A673 (cell line): ENCODE measurements around the gene LTV1.
"Not testable (repeated sequence)": the region's sequence is repeated elsewhere in the genome, so short reads cannot be mapped to it uniquely, and the experiment has no call there.

Source experiments
- EZH2 ChIP-seq: fragments of 200-600 bp; sonication (generic); IDR thresholded peaks from 2 replicates; pipeline ENCODE4 v1.6.1; 2017; ENCODE audit warnings: borderline replicate concordance, low read depth, mild to moderate bottlenecking, mixed read lengths, antibody characterized with exemption, low read length; ENCODE audit not compliant: poor library complexity, severe bottlenecking
- TF ChIP-seq, protein P1 (sequence below): fragments of 300-800, 200-600 bp; sonication (generic); conservative IDR thresholded peaks from 2 replicates; pipeline ENCODE4 v1.5.1; 2017; ENCODE audit warnings: low read depth, mild to moderate bottlenecking, antibody characterized with exemption, low read length, moderate library complexity, mixed read lengths

DNA sequence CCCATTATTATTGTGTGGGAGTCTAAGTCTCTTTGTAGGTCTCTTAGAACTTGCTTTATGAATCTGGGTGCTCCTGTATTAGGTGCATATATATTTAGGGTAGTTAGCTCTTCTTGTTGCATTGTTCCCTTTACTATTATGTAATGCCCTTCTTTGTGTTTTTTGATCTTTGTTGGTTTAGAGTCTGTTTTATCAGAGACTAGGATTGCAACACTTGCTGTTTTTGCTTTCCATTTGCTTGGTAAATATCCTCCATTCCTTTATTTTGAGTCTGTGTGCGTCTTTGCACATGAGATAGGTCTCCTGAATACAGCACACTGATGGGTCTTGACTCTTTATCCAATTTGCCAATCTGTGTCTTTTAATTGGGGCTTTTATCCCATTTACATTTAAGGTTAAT, 11.9 kb downstream of the LTV1 start:
- TF ChIP-seq, protein P1, sequence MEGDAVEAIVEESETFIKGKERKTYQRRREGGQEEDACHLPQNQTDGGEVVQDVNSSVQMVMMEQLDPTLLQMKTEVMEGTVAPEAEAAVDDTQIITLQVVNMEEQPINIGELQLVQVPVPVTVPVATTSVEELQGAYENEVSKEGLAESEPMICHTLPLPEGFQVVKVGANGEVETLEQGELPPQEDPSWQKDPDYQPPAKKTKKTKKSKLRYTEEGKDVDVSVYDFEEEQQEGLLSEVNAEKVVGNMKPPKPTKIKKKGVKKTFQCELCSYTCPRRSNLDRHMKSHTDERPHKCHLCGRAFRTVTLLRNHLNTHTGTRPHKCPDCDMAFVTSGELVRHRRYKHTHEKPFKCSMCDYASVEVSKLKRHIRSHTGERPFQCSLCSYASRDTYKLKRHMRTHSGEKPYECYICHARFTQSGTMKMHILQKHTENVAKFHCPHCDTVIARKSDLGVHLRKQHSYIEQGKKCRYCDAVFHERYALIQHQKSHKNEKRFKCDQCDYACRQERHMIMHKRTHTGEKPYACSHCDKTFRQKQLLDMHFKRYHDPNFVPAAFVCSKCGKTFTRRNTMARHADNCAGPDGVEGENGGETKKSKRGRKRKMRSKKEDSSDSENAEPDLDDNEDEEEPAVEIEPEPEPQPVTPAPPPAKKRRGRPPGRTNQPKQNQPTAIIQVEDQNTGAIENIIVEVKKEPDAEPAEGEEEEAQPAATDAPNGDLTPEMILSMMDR = not testable (repeated sequence)
- not testable (repeated sequence) for TF ChIP-seq EZH2
